Ascending aorta (tissue), 2 donors: ENCODE results near the gene CNBD2. TPM values are rescaled to one million over a fixed set of nuclear protein-coding genes. Genes with fewer than 3 reads are reported as not detected.
"Not testable (repeated sequence)": the region's sequence is repeated elsewhere in the genome, so short reads cannot be mapped to it uniquely, and the experiment has no call there.

ENCODE experiments used
- DNase-seq, 2 donors: peaks; one replicate each; pipeline ENCODE4 v3.0.0-alpha.2; 2019; ENCODE audit warnings: low spot score in 2 of 2
- H3K27ac ChIP-seq, 2 donors: fragments of 200-600 bp; sonication (generic); one replicate each; pipeline ENCODE4 v1.5.1; 2016 to 2017; ENCODE audit warnings: mild to moderate bottlenecking in 1 of 2
- H3K27me3 ChIP-seq: fragments of 200-600 bp; sonication (generic); one replicate; pipeline ENCODE4 v1.5.1; 2017
- H3K36me3 ChIP-seq, 2 donors: fragments of 200-600 bp; sonication (generic); one replicate each; pipeline ENCODE4 v1.5.1; 2016
- H3K4me1 ChIP-seq, 2 donors: fragments of 200-600 bp; sonication (generic); one replicate each; pipeline ENCODE4 v1.5.1; 2016 to 2017; ENCODE audit warnings: mild to moderate bottlenecking in 1 of 2
- H3K4me3 ChIP-seq, 2 donors: fragments of 200-600 bp; sonication (generic); one replicate each; pipeline ENCODE4 v1.5.1; 2016 to 2017; ENCODE audit warnings: mild to moderate bottlenecking in 1 of 2
- H3K9me3 ChIP-seq, 2 donors: fragments of 200-600 bp; sonication (generic); one replicate each; pipeline ENCODE4 v1.5.1; 2016
- intact Hi-C: fragments of 100-400 bp; cut with DNase I; formaldehyde crosslinking; loops from one replicate; pipeline ENCODE4 v1.15.1; 2023
- total RNA-seq: library from RNA; depleted of rRNA; stranded (reverse); fragments of >200 nt; gene quantifications from one replicate; pipeline ENCODE4 v1.1.0, GENCODE V29; 2016
- TF ChIP-seq, protein P1 (sequence below), 3 experiments: fragments of 200-600 bp in 2 of 3; fragments of 450-650 bp in 1 of 3; sonication (generic) in 2 of 3; IDR thresholded peaks; one replicate each; pipeline ENCODE4 v1.5.1; 2016 to 2019; ENCODE audit warnings: antibody characterized with exemption in 3 of 3, mild to moderate bottlenecking in 1 of 3, moderate library complexity in 1 of 3

Gene CNBD2
- total RNA-seq, 1 donor from 2014 or later, result not detected

DNA sequence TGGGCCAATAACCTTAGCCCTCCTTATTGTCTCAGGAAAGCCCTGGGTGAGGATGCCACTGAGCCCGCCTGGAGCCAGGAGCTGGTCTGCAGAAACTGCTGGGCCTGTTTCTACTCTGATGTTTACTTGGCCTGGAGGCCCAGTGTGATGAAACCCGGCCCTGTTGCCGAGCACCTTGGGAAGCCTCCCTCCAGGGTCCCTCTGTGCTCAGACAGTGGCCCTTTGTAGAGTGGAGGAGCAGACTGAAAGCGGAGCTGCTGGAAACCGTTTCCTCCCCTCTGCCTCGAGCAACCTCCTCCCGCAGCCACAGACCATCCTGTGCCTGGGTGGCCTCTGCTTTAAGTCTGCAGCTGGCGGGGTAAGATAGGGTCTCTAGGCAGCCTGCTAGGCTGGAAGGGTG, 102.1 kb downstream of the CNBD2 start:
- H3K27me3 ChIP-seq, result no peaks in the 10 kb centered on the region
- DNase-seq, result no peak

DNA sequence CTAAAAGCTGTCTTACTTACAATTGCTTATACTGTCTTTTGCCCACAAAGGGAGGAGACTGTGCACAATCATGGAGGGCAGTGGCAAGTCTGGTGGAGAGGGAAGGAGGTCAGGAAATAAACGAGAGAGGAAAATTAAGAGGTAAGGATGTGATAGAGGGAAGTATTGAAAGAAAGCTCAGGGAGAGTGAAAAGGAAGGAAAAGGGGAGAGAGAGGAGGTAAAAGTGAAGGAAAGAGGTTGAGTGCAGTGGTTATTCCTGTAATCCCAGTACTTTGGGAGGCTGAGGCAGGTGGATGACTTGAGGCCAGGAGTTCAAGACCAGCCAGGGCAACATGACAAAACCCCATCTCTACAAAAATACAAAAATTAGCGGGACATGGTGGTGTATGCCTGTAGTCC, 103.5 kb downstream of the CNBD2 start:
- Histone ChIP-seq H3K36me3 (no peaks in the 10 kb centered on the region), H3K4me1 (no peaks in the 10 kb centered on the region), H3K9me3 (no peaks in the 10 kb centered on the region), H3K27ac (no peak overlapping the region), H3K27me3 (no peaks in the 10 kb centered on the region), H3K4me3 (no peak overlapping the region)
- DNase-seq, result no peak
- TF ChIP-seq, protein P1, sequence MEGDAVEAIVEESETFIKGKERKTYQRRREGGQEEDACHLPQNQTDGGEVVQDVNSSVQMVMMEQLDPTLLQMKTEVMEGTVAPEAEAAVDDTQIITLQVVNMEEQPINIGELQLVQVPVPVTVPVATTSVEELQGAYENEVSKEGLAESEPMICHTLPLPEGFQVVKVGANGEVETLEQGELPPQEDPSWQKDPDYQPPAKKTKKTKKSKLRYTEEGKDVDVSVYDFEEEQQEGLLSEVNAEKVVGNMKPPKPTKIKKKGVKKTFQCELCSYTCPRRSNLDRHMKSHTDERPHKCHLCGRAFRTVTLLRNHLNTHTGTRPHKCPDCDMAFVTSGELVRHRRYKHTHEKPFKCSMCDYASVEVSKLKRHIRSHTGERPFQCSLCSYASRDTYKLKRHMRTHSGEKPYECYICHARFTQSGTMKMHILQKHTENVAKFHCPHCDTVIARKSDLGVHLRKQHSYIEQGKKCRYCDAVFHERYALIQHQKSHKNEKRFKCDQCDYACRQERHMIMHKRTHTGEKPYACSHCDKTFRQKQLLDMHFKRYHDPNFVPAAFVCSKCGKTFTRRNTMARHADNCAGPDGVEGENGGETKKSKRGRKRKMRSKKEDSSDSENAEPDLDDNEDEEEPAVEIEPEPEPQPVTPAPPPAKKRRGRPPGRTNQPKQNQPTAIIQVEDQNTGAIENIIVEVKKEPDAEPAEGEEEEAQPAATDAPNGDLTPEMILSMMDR (IDR thresholded peaks at IDR 0.05), result no peak
- intact Hi-C loops, result no loop called here

More for the DNA sequence above, 102.1 kb downstream of the CNBD2 start:
- H3K36me3 ChIP-seq, result no peaks in the 10 kb centered on the region
- intact Hi-C loops, result no loop called here
- no peak overlapping the region for H3K27ac ChIP-seq
- TF ChIP-seq, protein P1 (IDR thresholded peaks at IDR 0.05), result no peak
- H3K9me3 ChIP-seq, result no peaks in the 10 kb centered on the region
- peaks cover 3% of the 10 kb centered on the region in 2 donors for H3K4me1 ChIP-seq
- H3K4me3 ChIP-seq, result no peak overlapping the region

DNA sequence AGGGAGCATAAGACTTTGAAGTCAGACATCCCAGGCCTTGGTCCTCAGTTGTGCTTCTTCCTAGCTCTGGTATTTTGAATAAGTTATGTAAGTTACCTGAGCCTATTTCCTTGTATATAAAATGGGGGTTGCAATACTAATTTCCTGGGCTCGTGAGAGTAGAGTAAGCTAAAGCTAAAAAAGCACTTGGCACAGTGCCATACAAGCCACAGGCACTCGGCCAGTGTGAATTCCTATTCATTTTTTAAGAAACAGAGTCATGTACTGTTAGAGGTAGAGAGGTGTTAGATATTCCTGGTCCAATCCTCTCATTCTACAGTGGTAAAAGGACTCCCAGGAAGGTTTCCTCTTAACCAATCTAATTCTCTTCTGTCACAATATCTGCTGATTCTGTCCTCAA, 106.6 kb downstream of the CNBD2 start:
- Histone ChIP-seq H3K9me3 (no peaks in the 10 kb centered on the region), H3K36me3 (no peaks in the 10 kb centered on the region), H3K4me3 (no peak overlapping the region), H3K4me1 (no peaks in the 10 kb centered on the region), H3K27me3 (no peaks in the 10 kb centered on the region), H3K27ac (no peak overlapping the region)
- DNase-seq, result no peak
- intact Hi-C loops, result no loop called here
- TF ChIP-seq, protein P1 (IDR thresholded peaks at IDR 0.05), result no peak

DNA sequence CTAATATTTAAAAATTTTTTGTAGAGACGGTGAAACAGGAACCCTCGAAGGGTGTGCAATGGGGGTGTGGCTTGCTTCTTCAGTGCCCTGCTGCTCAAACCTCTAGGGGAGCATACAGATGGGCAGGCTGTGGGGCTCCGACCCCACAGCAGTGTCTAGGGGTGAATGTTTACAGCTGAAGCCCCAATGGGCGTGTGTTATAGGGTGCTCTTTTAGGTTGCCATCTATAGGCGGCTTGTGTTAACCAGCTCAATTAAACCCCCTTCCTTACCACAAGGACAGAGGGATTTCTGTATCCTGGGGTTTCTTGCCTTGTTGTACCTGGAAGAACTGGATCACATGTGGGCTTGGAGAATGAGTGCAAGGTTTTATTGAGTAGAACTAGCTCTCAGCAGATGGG, 109.4 kb downstream of the CNBD2 start:
- H3K27ac ChIP-seq, H3K36me3 ChIP-seq, H3K9me3 ChIP-seq, H3K27me3 ChIP-seq, DNase-seq, H3K4me3 ChIP-seq, H3K4me1 ChIP-seq, intact Hi-C loops: not testable (repeated sequence)

DNA sequence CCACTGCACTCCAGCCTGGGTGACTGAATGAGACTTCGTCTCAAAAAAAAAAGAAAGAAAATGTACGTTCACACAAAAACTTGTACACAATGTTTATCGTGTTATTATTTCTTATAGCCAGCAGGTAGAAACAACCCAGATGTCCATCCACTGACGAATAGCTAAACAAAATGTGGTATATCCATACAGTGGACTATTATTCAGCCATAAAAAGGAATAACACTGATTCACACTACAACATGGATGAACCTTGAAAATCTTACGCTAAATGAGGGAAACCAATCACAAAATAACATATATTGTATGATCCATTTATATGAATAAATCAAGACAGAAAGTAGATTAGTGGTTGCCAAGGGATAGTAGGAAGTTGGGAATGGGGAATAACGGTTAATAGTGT, 111.1 kb downstream of the CNBD2 start:
- no peak for DNase-seq
- no peaks in the 10 kb centered on the region for H3K27me3 ChIP-seq
- intact Hi-C loops, result no loop called here
- no peaks in the 10 kb centered on the region for H3K4me1 ChIP-seq
- H3K9me3 ChIP-seq, result no peaks in the 10 kb centered on the region
- no peak overlapping the region for H3K4me3 ChIP-seq
- H3K36me3 ChIP-seq, result no peaks in the 10 kb centered on the region
- TF ChIP-seq, protein P1 (IDR thresholded peaks at IDR 0.05), result no peak
- no peak overlapping the region for H3K27ac ChIP-seq

DNA sequence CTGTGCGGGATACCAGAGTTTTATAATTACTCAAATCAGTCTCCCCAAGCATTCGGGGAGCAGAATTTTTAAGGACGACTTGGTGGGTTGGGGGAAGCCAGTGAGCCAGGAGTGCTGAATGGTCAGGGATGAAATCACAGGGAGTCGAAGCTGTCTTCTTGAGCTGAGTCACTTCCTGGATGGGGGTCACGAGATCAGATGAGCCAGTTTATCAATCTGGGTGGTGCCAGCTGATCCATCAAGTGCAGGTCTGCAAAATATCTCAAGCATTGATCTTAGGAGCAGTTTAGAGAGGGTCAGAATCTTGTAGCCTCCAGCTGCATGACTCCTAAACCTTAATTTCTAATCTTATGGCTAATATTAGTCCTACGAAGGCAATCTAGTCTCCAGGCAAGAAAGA, 111.6 kb downstream of the CNBD2 start:
- H3K4me3 ChIP-seq, H3K27me3 ChIP-seq, H3K36me3 ChIP-seq, H3K4me1 ChIP-seq, intact Hi-C loops, DNase-seq, H3K9me3 ChIP-seq, H3K27ac ChIP-seq: not testable (repeated sequence)

Other genes starting within 250 kb of the CNBD2 start
- 232 TPM for gene RBM39, start 226.3 kb upstream of the CNBD2 start, total RNA-seq
- 109 TPM for gene PHF20, start 196.6 kb upstream of the CNBD2 start, total RNA-seq
- gene SCAND1, start 14.1 kb upstream of the CNBD2 start, total RNA-seq, result 146 TPM
- gene EPB41L1, start 186.2 kb downstream of the CNBD2 start, total RNA-seq, result 16.7 TPM